Measurements from ENCODE around the gene PATE4. TPM values are rescaled to one million over a fixed set of nuclear protein-coding genes. Genes with fewer than 3 reads are reported as not detected.

Gene PATE4
- total and polyA plus RNA-seq, 2 donors (not counting 1 experiment from before 2014, with no cell fraction given), result not detected

Other genes starting within 250 kb of the PATE4 start
- 188 and 257 TPM in 2 replicates for gene STT3A, start 240.5 kb upstream of the PATE4 start, total RNA-seq
- gene STT3A, start 240.5 kb upstream of the PATE4 start, polyA plus RNA-seq, result 342 and 375 TPM in 2 replicates
- 28.5 and 39.5 TPM in 2 replicates for gene CHEK1, start 208.2 kb upstream of the PATE4 start, total RNA-seq
- gene CHEK1, start 208.2 kb upstream of the PATE4 start, polyA plus RNA-seq, result 28.3 and 37.9 TPM in 2 replicates
- gene ACRV1, start 152.5 kb upstream of the PATE4 start, total RNA-seq, result 0.26 TPM in 1 of 2 replicates, not detected in the other
- gene ACRV1, start 152.5 kb upstream of the PATE4 start, polyA plus RNA-seq, result not detected in 2 replicates
- not detected in 2 replicates for gene PATE1, start 87.0 kb upstream of the PATE4 start, total RNA-seq
- not detected in 2 replicates for gene PATE1, start 87.0 kb upstream of the PATE4 start, polyA plus RNA-seq
- gene PATE2, start 54.5 kb upstream of the PATE4 start, total RNA-seq, result 0.17 TPM in 1 of 2 replicates, not detected in the other
- gene PATE2, start 54.5 kb upstream of the PATE4 start, polyA plus RNA-seq, result 0.05 TPM in 1 of 2 replicates, not detected in the other
- gene PATE3, start 45.2 kb upstream of the PATE4 start, total RNA-seq, result not detected in 2 replicates
- gene PATE3, start 45.2 kb upstream of the PATE4 start, polyA plus RNA-seq, result not detected in 2 replicates
- gene HYLS1, start 54.4 kb downstream of the PATE4 start, total RNA-seq, result 5.6 and 6.3 TPM in 2 replicates
- 6.8 and 11.8 TPM in 2 replicates for gene HYLS1, start 54.4 kb downstream of the PATE4 start, polyA plus RNA-seq
- gene PUS3, start 69.9 kb downstream of the PATE4 start, total RNA-seq, result 14.0 and 14.9 TPM in 2 replicates
- 15.3 and 16.0 TPM in 2 replicates for gene PUS3, start 69.9 kb downstream of the PATE4 start, polyA plus RNA-seq
- not detected in 2 replicates for gene DDX25, start 71.2 kb downstream of the PATE4 start, total RNA-seq
- gene DDX25, start 71.2 kb downstream of the PATE4 start, polyA plus RNA-seq, result not detected in 2 replicates
- not detected in 2 replicates for gene VSIG10L2, start 112.7 kb downstream of the PATE4 start, total RNA-seq
- not detected in 2 replicates for gene VSIG10L2, start 112.7 kb downstream of the PATE4 start, polyA plus RNA-seq
- gene CDON, start 229.6 kb downstream of the PATE4 start, total RNA-seq, result 10.3 and 10.7 TPM in 2 replicates
- 2.3 and 10.7 TPM in 2 replicates for gene CDON, start 229.6 kb downstream of the PATE4 start, polyA plus RNA-seq